HG03442 (cell line): Measurements from ENCODE around the gene IL10RA.
A peak's percentile ranks its signal among the peaks of the same experiment; 100 is the strongest.
"Not testable (repeated sequence)": the region's sequence is repeated elsewhere in the genome, so short reads cannot be mapped to it uniquely, and the experiment has no call there.

Source experiments
- ATAC-seq: cut with Tn5 transposase; IDR thresholded peaks from one replicate; pipeline ENCODE4 v1.9.1; 2021; ENCODE audit warnings: mild to moderate bottlenecking, moderate library complexity; ENCODE audit not compliant: unreplicated experiment

IL10RA gene

GRCh38 chr11:117960406-117960805, 25.8 kb upstream of the IL10RA start:
- ATAC-seq = no peak

GRCh38 chr11:117961896-117962295, 24.3 kb upstream of the IL10RA start:
- ATAC-seq = no peak

- ATAC-seq = no peak
These were observed 23.4 kb upstream of the IL10RA start for GRCh38 chr11:117962826-117963225.

GRCh38 chr11:117966908-117967307, 19.3 kb upstream of the IL10RA start:
- no peak for ATAC-seq

DNA sequence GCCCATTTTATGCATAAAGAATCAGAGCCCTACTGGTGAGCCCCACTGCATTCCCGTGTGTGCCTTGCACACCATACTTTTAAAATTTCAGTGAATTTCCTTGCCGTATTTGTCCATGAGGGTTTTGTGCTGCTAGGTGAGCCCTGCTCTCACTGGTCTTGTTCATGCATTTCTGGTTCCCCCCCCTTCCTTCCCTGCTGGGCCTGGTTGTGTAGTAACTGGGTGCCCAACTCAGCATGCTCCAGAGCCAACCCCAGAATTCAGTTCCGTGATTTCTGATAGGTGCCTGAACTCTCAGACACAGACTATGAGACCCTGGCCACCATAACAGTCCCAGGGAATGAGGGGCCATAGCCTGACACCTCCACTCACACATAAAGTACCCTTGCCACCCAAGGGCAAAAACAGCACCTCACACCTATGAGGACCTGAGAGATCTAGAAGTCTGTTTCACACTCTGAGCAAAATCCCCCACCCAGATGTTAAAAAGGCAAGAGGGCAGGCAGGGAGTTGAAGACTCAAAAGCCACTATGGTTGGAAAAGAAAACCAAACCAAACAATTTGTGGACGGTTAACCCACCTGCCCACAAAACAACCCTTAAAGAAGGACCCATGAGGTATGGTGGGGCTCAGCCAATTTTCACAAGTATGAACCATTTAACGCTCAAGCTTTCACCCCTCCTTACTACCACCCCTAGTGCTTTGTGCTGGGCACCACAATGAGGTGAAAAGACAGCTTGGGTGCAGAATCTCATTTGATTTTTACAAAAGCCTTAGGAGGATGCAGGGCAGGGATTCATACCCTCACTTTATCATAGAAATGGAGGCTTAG, 16.8 kb upstream of the IL10RA start:
- ATAC-seq = no peak

- ATAC-seq = no peak
These were observed 15.7 kb upstream of the IL10RA start for GRCh38 chr11:117970400-117971024.

- ATAC-seq = no peak
These were observed 14.2 kb upstream of the IL10RA start for GRCh38 chr11:117972044-117972443.

DNA sequence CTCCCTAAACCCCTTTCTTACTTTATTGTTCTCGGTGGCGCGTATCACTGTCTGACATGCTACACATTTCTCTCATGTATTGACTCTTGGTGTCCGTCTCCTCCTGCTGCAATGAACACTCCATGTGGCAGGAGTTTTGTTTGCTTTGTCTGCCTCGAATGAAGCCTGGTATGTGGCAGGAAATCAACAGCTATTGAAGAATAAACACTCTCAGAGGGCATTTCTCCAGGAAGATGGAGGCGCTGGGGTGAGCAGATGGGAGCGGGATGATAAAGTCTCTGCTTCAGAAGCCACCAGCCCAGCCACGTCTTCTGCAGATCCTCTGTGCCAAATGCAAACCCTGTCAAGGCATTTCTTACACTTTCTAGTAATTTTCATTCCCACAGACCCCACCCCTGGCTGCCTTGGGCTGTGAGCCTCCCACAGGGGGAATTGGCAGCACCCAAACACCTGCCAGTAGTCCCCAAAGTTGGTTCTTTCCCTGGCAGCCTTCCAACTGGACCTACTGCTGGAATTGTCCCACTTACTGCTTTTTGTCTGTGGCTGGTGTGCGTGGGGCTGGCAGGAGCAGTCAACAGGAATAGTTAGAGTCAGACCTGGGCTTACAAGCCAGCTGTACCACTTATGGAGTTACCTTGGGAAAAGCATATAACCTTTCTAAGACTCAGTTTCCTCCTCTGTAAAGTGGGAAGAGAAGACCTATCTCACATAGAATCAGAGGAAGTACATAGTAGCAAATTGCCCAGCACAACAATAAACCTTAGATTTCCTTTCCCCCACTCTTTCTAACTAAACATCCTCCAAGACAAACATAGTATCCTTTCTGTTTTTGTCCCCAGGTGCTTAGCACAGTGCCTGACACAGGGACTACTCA, 13.3 kb upstream of the IL10RA start:
- ATAC-seq = no peak

GRCh38 chr11:117973503-117973860, 12.7 kb upstream of the IL10RA start:
- ATAC-seq = no peak

DNA sequence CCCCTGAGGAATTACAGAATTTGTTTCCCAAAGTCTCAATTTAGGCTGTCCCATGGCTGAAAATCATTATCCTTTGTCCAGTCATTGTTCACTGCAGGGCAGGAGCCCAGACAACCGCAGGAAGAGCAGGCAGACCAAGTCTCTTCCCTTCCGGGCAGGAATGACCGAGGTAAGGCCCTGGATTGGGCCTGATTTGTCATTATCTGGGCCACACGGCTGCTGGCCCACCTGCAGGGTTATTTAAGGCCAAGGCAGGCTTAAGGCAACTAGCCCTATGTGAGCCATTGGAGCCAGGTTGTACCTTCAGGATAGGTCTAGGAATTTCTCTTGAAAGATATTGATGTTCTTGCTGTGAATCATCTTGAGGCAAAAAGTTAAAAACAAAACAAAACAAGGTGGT, 9.7 kb upstream of the IL10RA start:
- no peak for ATAC-seq

- ATAC-seq = no peak
These were observed 9.2 kb upstream of the IL10RA start for GRCh38 chr11:117977029-117977428.

- ATAC-seq = not testable (repeated sequence)
These were observed 8.5 kb upstream of the IL10RA start for GRCh38 chr11:117977612-117978264.

DNA sequence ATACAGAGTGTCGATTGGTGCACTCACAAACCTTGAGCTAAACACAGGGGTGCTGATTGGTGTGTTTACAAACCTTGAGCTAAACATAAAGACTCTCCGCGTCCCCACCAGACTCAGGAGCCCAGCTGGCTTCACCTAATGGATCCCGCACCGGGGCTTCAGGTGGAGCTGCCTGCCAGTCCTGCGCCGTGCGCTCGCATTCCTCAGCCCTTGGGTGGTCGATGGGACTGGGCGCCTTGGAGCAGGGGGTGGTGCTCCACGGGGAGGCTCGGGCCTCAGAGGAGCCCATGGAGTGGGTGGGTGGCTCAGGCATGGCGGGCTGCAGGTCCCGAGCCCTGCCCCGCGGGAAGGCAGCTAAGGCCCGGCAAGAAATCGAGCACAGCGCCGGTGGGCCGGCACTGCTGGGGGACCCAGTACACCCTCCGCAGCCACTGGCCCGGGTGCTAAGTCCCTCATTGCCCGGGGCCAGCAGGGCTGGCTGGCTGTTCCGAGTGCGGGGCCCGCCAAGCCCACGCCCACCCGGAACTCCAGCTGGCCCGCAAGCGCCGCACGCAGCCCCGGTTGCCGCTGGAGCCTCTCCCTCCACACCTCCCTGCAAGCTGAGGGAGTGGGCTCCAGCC, 7.8 kb upstream of the IL10RA start:
- ATAC-seq = not testable (repeated sequence)

- ATAC-seq = no peak
These were observed 7.2 kb upstream of the IL10RA start for GRCh38 chr11:117978991-117979390.

GRCh38 chr11:117979481-117980211, 6.5 kb upstream of the IL10RA start:
- ATAC-seq = no peak

- ATAC-seq = no peak
These were observed 5.9 kb upstream of the IL10RA start for GRCh38 chr11:117980280-117980679.

- ATAC-seq = no peak
These were observed 5.5 kb upstream of the IL10RA start for GRCh38 chr11:117980720-117981119.

DNA sequence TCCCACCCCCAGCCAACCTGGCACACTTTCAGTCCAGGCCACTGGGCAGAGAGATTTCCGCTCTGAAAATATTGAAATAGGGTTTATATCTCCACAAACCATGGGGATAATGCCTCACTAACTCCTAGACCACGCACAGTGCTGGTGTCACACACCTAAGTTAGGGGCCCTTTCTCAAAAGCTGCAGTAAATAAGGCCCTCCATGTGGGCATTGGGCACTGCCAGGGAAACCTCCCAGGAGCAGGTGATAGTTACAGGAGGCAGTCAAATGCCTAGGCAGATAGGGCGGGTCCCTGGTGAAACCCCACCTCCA, 3.1 kb upstream of the IL10RA start:
- ATAC-seq = no peak

DNA sequence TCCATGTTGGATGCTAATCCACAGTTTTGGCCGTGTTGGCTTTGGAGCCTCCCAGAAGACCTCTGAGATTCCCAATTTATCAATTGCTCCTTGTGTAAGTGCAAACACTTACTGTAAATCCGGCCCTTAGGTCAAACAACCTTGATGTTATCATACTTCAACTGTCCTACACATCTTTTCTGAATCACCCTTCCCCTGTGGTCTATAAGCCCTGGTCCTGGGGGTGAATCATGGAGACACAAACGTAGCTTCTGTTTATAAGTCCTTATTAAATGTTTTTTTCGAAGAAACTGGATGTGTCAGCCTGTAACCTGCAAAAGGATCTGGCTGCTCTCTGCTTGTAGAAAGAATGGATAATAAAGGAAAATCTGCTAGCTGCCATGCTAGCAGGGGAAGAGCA, 1.7 kb upstream of the IL10RA start:
- ATAC-seq = no peak

GRCh38 chr11:117986981-117987574, 884 bp downstream of the IL10RA start:
- ATAC-seq = peak; percentile 37
